Natural killer cell (primary cell): Measurements from ENCODE around the gene UTF1. TPM values are rescaled to one million over a fixed set of nuclear protein-coding genes. Genes with fewer than 3 reads are reported as not detected.

ENCODE experiments used
- ATAC-seq, 3 donors: fragments of 150-1000 bp in 2 of 3; fragments of 200-7000 bp in 1 of 3; cut with Tn5 transposase; 1 replicate in 1 of 3; 2 replicates in 2 of 3; pipeline ENCODE4 v1.10.0; 2021; ENCODE audit warnings: mild to moderate bottlenecking in 2 of 3, moderate library complexity in 2 of 3
- DNase-seq, 2 donors: peaks; one replicate each; pipeline versions ENCODE4 v3.0.0 to v3.0.0-alpha.2; 2013 to 2021; ENCODE audit warnings: mixed read lengths in 1 of 2
- H3K27ac ChIP-seq: one replicate; pipeline ENCODE4 v1.5.1; 2013; ENCODE audit warnings: mild to moderate bottlenecking, low read length
- H3K27me3 ChIP-seq: one replicate; pipeline ENCODE4 v1.6.1; 2013; ENCODE audit warnings: low read length; ENCODE audit not compliant: control insufficient read depth, insufficient read depth
- H3K36me3 ChIP-seq: one replicate; pipeline ENCODE4 v1.6.1; 2013; ENCODE audit warnings: low read length; ENCODE audit not compliant: control insufficient read depth, insufficient read depth
- H3K4me1 ChIP-seq: one replicate; pipeline ENCODE4 v1.6.1; 2013; ENCODE audit warnings: low read length; ENCODE audit not compliant: control insufficient read depth, insufficient read depth
- H3K4me3 ChIP-seq: one replicate; pipeline ENCODE4 v1.5.1; 2013; ENCODE audit warnings: low read length
- H3K9me3 ChIP-seq: one replicate; pipeline ENCODE4 v1.6.1; 2013; ENCODE audit warnings: low read length; ENCODE audit not compliant: control insufficient read depth, insufficient read depth
- H3K27ac Mint-ChIP-seq, 2 donors: one replicate each; pipeline ENCODE4 v1.8.0; 2022; ENCODE audit warnings: mild to moderate bottlenecking in 2 of 2, mixed read lengths in 2 of 2, moderate library complexity in 1 of 2
- H3K27me3 Mint-ChIP-seq, 2 donors: one replicate each; pipeline ENCODE4 v1.8.0; 2022; ENCODE audit warnings: low read depth in 2 of 2, mixed read lengths in 2 of 2
- H3K36me3 Mint-ChIP-seq: one replicate; pipeline ENCODE4 v1.8.0; 2022; ENCODE audit warnings: mixed read lengths
- H3K4me1 Mint-ChIP-seq, 2 donors: one replicate each; pipeline ENCODE4 v1.8.0; 2022; ENCODE audit warnings: mixed read lengths in 2 of 2
- H3K4me3 Mint-ChIP-seq: one replicate; pipeline ENCODE4 v1.8.0; 2022; ENCODE audit warnings: mild to moderate bottlenecking, moderate library complexity, mixed read lengths
- H3K9me3 Mint-ChIP-seq, 2 donors: one replicate each; pipeline ENCODE4 v1.8.0; 2022; ENCODE audit warnings: mixed read lengths in 2 of 2
- WGBS: methylation state at CpG from one replicate; pipeline ENCODE4 v1.1.7; 2013; ENCODE audit warnings: missing lambda C conversion rate; ENCODE audit not compliant: insufficient coverage; 5-methylcytosine and 5-hydroxymethylcytosine counted together
- intact Hi-C: fragments of 100-400 bp; cut with micrococcal nuclease; formaldehyde crosslinking; loops from one replicate; pipeline ENCODE4 v1.14.2; 2022
- total RNA-seq, 4 donors: library from RNA; stranded (reverse); fragments of 120-200 nt in 1 of 4; gene quantifications; one replicate each; pipeline versions ENCODE4 v1.2.3 to v1.2.4, GENCODE V29; 2013 to 2022
- TF ChIP-seq, protein P1 (sequence below): fragments of 200-600 bp; IDR thresholded peaks from one replicate; pipeline ENCODE4 v1.8.0; 2022; ENCODE audit warnings: antibody characterized with exemption

UTF1 gene
- total RNA-seq, 3 donors from 2014 or later (not counting 1 experiment from before 2014, with no cell fraction given): 0.31 to 0.33 TPM; not detected in 1

DNA sequence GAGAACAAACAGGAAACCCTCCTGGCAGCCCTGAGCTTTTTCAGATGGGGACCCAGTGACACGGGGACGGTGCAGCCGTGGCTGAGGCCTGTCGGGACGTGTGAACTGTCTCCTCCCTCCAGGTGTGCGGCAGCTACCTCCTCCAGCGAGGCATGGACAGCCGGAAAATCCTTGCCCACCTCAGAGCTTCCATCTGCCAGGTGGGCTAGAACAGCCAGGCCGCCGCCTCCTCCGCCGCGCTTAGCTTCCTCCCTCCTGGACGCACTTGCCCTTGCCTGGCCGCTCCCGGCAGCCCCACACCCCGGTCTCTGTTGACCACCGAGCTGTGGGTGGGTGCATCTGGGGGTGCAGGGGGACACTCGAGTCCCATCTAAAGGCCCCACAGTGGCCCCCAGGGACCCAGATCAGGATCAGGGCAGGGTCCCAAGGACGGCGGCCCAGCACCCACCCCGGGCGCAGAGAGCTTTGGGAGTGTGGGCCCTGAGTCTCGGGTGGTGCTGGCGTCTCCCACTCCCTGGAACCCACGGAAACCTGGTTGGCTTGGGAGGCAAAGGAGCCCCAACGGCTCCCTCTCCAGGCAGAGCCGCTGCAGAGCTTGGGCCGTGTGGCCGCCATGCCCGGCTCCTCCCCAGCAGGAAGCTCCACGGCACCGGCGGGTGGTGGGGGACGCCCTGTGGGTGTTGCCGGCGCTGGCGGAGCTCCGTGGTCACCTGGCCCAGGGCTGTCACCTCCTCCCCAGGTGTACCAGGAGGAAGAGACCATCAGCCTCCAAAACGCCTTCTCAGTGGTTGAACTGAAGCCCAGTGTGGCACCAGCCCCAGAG, 32.9 kb upstream of the UTF1 start:
- Mint-ChIP-seq H3K36me3 (no peaks in the 10 kb centered on the region), H3K4me1 (no peaks in the 10 kb centered on the region), H3K27me3 (peaks cover 0 to 7% of the 10 kb centered on the region in 2 donors), H3K27ac (no peak overlapping the region), H3K9me3 (peaks cover 0 to 4% of the 10 kb centered on the region in 2 donors), H3K4me3 (no peak overlapping the region)
- ATAC-seq: no peak
- Histone ChIP-seq H3K27me3 (no peaks in the 10 kb centered on the region), H3K9me3 (no peaks in the 10 kb centered on the region), H3K4me3 (no peak overlapping the region), H3K4me1 (no peaks in the 10 kb centered on the region), H3K36me3 (no peaks in the 10 kb centered on the region), H3K27ac (no peak overlapping the region)
- DNase-seq: no peak
- WGBS: 81% methylated on average over 40 of the region's 40 CpGs
- TF ChIP-seq, protein P1, sequence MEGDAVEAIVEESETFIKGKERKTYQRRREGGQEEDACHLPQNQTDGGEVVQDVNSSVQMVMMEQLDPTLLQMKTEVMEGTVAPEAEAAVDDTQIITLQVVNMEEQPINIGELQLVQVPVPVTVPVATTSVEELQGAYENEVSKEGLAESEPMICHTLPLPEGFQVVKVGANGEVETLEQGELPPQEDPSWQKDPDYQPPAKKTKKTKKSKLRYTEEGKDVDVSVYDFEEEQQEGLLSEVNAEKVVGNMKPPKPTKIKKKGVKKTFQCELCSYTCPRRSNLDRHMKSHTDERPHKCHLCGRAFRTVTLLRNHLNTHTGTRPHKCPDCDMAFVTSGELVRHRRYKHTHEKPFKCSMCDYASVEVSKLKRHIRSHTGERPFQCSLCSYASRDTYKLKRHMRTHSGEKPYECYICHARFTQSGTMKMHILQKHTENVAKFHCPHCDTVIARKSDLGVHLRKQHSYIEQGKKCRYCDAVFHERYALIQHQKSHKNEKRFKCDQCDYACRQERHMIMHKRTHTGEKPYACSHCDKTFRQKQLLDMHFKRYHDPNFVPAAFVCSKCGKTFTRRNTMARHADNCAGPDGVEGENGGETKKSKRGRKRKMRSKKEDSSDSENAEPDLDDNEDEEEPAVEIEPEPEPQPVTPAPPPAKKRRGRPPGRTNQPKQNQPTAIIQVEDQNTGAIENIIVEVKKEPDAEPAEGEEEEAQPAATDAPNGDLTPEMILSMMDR: no peak
- intact Hi-C loops: no loop called here

DNA sequence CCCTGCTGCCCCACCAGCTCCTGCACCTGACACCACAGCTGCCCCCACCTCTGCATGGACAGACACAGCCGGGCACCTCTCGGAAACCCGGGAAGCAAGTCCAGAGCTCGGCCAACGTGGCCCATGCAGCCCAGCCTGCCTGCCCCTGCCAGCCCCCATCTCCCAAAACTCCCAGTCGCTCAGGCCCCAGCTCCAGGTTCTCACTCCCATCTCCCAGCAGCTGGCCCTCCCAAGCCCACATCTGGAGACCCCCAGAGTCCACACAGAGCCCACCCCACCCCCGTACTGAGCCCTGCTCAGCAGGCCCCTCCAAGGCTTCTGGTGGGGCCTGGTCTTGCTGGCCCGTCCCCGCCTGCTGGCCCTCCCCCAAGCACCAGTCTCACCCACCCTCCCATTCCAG, 32.2 kb upstream of the UTF1 start:
- Histone ChIP-seq H3K27me3 (no peaks in the 10 kb centered on the region), H3K9me3 (no peaks in the 10 kb centered on the region), H3K4me1 (no peaks in the 10 kb centered on the region), H3K27ac (no peak overlapping the region), H3K36me3 (no peaks in the 10 kb centered on the region), H3K4me3 (no peak overlapping the region)
- Mint-ChIP-seq H3K27me3 (peaks cover 0 to 2% of the 10 kb centered on the region in 2 donors), H3K27ac (no peak overlapping the region), H3K4me3 (no peak overlapping the region), H3K4me1 (no peaks in the 10 kb centered on the region), H3K36me3 (no peaks in the 10 kb centered on the region), H3K9me3 (peaks cover 0 to 4% of the 10 kb centered on the region in 2 donors)
- ATAC-seq: no peak
- WGBS: 95% methylated on average over 9 of the region's 9 CpGs
- intact Hi-C loops: no loop called here
- TF ChIP-seq, protein P1: no peak
- no peak for DNase-seq

DNA sequence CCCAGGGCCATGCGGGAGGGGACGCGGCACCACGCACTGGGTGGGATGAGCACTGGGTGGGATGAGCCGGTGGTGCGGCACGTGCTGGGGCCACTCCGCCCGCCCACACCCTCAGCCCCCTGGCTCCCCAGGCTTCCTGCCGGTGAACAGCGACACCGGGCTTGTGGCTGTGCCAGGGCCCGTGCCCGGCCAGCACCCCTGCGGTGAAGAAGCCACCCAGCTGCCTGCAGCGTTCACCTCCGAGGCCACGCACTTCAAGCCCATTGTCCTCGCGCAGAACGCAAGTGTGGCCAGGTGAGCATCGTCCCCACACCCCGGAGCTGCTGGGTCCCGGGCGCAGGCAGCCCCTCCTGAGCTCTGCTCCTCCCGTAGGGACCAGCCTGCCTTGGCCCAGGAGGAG, 31.8 kb upstream of the UTF1 start:
- no peak overlapping the region for H3K4me3 ChIP-seq
- peaks cover 0 to 2% of the 10 kb centered on the region in 2 donors for H3K27me3 Mint-ChIP-seq
- TF ChIP-seq, protein P1: no peak
- no peak for DNase-seq
- H3K36me3 ChIP-seq: no peaks in the 10 kb centered on the region
- ATAC-seq: no peak
- H3K27me3 ChIP-seq: no peaks in the 10 kb centered on the region
- no peak overlapping the region for H3K4me3 Mint-ChIP-seq
- H3K36me3 Mint-ChIP-seq: no peaks in the 10 kb centered on the region
- peaks cover 0 to 3% of the 10 kb centered on the region in 2 donors for H3K9me3 Mint-ChIP-seq
- H3K4me1 ChIP-seq: no peaks in the 10 kb centered on the region
- intact Hi-C loops: no loop called here
- H3K4me1 Mint-ChIP-seq: no peaks in the 10 kb centered on the region
- no peak overlapping the region for H3K27ac Mint-ChIP-seq
- no peaks in the 10 kb centered on the region for H3K9me3 ChIP-seq
- H3K27ac ChIP-seq: no peak overlapping the region
- 96% methylated on average over 26 of the region's 26 CpGs for WGBS
